Measurements from ENCODE around the gene PPP6R1. TPM values are rescaled to one million over a fixed set of nuclear protein-coding genes. Genes with fewer than 3 reads are reported as not detected.

Gene PPP6R1
- total RNA-seq, 1 donor from 2014 or later = 74.3 TPM

DNA sequence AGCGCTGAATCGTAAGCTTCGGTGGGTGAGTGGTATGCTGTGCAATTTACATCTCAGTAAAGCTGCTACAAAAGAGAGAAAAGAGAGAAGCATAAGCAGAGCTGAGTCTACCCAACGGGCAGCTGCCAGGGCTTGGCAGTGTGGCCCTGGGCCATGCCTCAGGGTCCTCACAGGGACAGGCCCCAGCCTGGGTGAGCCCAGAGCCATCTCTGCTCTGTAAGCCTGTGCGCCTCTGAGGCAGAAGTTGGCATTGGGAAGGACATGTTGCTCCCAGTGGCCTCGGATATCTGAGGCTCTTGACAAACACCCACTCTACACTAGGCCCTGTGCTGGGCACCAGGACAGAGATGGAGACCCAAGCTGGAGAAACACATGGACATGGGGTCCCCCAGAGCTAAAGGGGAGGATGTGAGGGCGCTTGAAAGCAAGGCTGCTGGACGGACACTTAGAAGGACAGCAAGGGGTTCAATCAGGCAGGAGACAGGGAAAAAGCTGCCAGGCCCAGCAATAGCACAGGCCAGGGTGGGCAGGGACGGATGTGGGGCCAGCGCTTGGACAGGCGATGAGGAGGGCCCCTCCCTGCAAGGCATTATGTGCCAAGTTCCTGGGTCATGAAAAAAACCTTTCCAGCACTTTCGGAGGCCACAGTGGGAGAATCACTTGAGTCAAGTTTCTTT, 14.7 kb downstream of the PPP6R1 start:
- no peak for DNase-seq (ENCODE audit: low read depth)

DNA sequence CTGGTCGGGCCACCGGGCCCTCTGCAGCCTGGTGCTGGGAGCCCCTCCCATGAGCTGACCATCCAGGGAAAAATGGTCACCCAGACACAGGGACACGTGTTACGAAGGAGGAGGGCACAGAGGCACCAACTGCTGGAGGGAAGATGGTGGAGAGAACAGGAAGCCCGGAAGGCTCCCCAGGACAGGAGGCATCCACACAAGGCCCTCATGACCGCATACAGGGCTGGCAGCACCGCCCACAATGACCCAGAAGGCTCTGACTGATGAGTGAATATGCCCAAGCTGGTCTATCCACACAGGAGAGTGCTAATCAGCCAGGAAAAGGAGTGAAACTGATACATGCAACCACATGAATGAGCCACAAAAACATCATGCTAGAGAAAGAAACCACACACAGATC, 16.3 kb downstream of the PPP6R1 start:
- DNase-seq (ENCODE audit: low read depth) = no peak

GRCh38 chr19:55241935-55242464, 16.8 kb downstream of the PPP6R1 start:
- DNase-seq (ENCODE audit: low read depth) = no peak

DNA sequence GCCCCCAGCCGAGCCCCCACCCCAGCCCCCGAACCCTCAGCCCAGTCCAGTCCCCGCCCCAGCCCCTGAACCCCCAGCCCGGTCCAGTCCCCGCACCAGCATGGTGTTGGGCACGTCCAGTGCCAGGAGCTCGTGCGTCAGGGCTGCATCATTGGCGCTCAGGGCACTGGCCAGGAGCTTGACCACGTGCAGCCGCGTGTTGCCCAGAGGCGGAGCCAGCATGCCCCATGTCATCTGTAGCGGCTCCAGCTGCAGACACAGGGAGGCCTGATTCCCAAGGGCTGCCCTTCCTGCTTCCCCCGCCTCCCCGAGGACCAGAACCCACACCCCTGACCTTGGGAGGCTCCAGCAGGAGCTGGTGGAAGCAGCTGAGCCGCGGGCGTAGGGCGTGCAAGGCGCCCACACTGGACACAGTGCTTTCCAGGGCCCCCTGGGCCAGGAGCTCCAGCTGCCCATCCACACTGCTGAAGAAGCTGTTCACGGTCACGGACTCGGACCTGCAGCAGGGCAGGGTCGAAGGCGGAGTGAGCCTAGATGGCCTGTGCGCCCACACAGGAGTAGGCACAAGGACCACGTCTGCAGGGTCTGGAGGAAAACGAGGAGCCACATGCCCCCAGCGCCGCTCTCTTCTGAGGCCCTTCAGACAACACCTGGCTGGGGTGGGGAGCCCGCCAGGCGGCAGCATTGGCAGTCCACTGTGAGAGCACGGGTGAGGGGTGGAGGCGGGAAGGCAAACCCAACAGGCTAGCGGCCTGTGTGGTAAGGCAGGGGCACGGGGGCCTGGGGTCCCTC, 17.5 kb downstream of the PPP6R1 start:
- DNase-seq (ENCODE audit: low read depth) = no peak

GRCh38 chr19:55240713-55241020, 18.1 kb downstream of the PPP6R1 start:
- DNase-seq (ENCODE audit: low read depth) = no peak

- no peak for DNase-seq (ENCODE audit: low read depth)
Measured at GRCh38 chr19:55239004-55239403, 19.8 kb downstream of the PPP6R1 start.

- no peak for DNase-seq (ENCODE audit: low read depth)
Measured at GRCh38 chr19:55238030-55238429, 20.8 kb downstream of the PPP6R1 start.

DNA sequence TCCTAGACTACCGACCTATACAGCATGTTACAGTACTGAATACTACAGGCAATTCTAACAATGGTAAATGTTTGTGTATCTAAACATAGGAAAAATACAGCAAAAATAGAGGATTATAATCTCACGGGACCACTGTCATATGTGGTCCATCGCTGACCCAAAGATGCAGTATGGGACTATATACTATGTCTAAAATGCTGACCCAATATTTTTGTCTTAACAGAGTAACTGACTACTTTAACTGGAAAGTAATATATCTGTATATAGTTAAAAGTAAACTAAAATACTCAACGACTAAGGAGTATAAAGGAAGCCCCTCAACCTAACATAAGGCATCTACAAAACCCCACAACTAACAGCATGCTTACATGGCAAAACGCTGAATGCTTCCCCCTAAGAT, 25.8 kb downstream of the PPP6R1 start:
- no peak for DNase-seq (ENCODE audit: low read depth)

DNA sequence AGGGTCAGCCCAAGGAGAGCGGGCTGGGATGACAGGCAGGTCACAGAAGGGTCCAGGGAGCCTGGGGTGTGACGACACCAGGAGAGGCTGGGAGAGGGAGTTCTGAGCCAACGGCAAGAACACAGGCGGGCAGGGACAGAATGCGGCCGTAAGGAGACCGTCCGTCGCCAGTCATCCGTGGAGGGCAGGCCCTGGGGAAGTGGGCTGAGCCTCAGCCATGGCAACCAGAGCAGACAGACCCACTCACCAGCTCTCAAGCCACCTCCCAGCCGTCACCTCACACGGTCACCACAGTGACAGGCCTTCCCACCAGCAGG, 26.6 kb downstream of the PPP6R1 start:
- DNase-seq (ENCODE audit: low read depth) = no peak

DNA sequence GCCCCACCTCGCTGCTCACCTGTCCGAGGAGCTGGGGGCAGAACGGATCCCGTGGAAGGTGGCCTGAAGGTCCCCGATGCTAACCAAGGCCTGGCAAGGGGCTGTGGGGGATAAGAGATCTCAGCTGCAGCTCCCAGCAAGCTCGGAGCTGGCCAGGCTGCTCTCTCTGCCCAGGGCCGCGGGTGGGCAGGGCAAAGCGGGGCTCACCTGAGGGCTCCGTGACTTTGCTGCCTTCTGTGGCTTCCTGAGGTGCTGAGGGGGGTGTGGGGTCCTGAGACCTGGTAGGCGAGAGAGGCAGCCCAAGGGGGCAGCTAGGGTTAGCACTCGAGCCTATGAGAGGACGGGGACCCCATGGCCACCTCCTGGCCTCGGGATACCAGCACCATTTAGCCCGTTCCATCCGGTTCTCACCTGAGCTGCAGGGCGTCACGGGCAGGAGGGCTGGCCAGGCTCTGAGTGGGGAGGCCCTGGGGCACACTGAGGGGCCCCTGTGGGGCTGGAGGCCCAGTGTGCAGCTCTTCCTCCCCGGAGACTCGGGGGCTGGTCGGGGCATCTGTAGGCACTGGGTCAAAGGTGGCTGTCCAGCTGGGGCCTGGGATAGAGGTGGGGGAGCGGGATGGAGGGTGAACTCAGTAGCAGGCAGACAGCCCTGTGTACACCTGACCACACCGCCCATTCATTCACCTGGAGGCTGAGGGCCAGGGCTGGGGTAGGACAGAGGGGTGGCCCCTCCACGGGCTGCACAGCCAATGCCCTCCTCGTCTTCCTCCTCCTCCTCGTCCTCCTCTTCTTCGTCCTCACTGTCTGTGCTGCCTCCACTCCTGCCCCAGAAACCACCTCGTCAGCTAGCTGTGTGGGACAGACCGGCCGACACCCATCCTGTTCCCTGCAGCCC, 27.2 kb downstream of the PPP6R1 start:
- DNase-seq (ENCODE audit: low read depth) = no peak

GRCh38 chr19:55230780-55231179, 28.0 kb downstream of the PPP6R1 start:
- no peak for DNase-seq (ENCODE audit: low read depth)

DNA sequence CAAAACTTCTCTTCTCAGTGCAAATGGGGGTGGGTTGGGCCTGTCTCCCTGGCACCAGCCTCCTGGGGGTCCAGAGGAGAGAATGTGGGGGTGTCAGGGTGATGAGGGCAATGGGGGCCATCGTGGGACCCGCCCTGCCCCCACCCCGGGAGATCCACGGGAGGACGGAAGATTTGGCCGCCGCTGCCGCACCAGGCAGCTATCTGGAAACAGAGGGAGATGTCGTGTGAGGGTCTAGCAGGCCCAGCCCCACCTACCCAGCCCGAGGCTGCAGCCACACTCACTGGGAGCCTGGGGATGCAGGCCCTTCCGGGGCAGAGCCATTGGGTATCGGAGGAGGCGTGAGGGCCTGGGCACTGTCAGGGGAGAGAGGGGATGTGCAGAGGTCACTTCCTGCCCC, 28.5 kb downstream of the PPP6R1 start:
- DNase-seq (ENCODE audit: low read depth) = no peak

DNA sequence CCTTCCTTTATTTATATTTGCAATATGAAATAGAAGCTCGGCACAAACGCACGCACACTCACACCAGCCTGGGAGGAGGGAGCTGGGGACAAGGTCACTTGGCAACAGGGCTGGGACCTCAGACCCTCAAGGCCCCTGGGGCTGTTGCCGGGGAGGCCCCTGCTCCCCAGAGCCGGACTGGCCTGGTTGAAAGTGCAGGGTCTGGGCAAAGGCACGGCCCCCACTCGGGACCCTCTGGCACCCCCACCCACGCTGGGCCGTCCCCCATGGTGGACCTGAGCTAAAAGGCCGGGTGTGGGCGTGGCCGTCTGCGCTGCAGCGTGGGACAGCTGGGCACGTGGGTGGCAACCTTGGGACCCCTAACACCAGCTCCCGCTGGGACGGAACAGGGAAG, 29.0 kb downstream of the PPP6R1 start:
- no peak for DNase-seq (ENCODE audit: low read depth)

DNA sequence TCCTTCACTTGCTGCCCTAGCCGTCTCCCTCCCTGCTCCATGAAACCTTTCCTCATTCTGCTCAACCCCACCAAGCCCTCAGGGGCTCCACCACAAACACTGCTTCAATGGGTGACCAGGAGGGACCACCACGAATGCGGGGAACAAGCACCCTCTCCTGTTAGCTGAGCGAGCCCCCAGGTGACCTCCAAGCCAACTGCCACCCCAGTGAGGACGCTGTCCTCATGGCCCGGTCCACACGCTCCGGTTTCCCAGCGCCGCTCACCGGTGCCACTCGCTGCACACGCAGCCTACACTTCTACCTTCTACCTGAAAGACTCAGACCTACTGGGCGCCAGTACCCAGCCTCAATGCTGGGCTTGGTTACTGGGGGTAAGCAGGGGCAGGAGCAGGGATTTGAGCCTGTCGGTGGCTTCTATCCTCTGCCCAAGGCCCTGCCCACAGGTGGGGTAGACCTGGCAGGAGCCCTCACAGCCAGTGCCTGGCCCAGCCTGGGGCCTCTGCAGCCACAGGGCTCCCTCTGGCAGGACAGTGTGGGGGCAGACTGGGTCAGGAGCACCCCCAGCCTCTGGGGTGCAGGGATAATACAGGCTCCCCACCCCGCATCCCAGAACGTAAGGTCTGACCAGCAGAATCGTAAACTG, 29.6 kb downstream of the PPP6R1 start:
- DNase-seq (ENCODE audit: low read depth) = no peak

GRCh38 chr19:55228403-55229031, 30.3 kb downstream of the PPP6R1 start, which contains the start of gene TMEM86B:
Gene TMEM86B (minus strand): TSS chr19:55228763. CDS start chr19:55228741, 22 bp downstream.
- DNase-seq (ENCODE audit: low read depth) = no peak

GRCh38 chr19:55228015-55228391, 30.8 kb downstream of the PPP6R1 start:
- DNase-seq (ENCODE audit: low read depth) = no peak

DNA sequence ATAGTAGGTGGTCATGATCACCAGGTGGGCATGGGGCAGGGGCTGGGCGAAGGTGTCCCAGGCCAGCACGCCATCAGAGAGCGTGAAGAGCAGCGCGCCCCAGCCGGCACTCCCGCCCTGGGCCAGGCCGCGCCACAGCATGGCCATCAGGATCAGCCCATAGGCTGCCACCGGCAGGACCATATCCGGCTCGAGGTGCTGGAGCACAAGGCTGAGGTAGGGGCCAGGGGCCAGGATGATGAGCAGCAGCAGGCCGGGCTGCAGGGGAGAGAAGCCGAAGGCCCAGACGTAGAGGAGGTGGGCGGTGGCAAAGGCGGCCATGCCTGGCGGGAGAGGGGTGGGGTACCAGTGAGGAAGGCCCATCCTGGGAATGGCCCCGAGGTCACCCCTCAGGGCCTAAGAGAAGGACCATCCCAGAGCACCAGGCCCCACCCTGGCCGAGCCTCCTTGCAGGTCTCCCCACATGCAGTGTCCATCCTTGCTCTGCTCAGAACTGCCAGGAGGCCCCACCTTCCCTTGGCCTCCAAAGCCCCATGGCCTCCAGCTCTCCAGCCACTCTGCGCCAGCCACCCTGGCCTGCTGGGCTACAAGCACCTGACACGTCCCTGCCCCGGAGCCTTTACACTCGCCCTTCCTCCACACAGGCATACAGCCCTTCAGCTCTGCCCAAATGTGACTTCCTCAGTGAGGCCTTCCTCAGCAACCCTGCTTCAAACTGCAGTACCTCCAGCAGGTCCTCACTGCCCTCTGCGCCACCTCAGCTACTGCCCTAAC, 31.4 kb downstream of the PPP6R1 start:
- no peak for DNase-seq (ENCODE audit: low read depth)

DNA sequence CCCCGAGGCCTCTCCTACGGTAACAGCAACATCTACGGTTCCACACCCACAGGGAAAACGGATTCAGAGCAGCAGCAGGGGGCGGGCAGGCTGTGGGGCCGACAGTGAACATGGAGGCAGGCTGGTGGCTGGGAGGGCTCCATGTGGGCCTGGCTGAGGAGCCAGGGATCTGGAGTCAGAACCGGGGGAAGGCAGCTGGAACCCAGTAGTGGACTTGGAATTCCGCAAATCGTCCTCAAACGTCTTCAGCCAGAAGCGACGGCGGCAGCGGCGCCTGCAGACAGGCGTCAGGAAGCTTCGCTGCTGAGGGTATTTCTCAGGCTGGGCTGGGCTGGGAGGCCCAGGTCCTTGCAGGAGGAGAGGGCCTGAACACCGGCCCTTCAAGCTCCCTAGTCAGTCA, 32.0 kb downstream of the PPP6R1 start:
- DNase-seq (ENCODE audit: low read depth) = no peak

GRCh38 chr19:55226273-55226672, 32.5 kb downstream of the PPP6R1 start:
- DNase-seq (ENCODE audit: low read depth) = no peak

DNA sequence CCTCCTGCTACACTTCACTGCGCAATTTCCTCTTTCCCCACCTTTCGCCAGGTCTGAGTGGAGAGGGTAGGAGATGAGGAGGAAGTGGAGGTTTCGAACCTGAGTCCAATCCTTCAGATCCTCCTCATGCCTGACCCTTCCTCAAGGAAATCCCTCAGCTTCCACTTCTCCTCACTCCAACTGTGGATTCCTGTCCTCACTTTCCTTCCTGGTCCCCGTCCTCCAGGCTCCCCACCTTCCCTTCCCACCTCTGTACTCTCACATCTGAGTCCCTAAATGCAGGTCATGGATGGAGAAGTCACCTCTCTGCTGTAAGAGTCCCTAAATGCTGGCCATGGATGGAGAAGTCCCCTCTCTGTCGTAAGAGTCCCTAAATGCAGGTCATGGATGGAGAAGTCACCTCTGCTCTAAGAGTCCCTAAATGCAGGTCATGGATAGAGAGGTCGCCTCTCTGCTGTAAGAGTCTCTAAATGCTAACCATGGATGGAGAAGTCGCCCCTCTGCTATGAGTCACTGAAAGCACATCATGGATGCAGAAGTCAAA, 33.3 kb downstream of the PPP6R1 start:
- DNase-seq (ENCODE audit: low read depth) = no peak
